GM12891 (cell line): ENCODE data around the gene PIK3R1.

Source experiments
- POLR2A ChIP-seq: IDR thresholded peaks from 2 replicates; pipeline ENCODE4 v1.6.1; 2011; ENCODE audit warnings: low read depth, low read length, control low read depth
- POLR2AphosphoS5 ChIP-seq: IDR thresholded peaks from 2 replicates; pipeline ENCODE4 v1.6.1; 2011; ENCODE audit warnings: low read depth, low read length, control low read depth

GRCh38 chr5:68333649-68334552 lies 118.3 kb downstream of the PIK3R1 start:
- TF ChIP-seq POLR2AphosphoS5 (no peak), POLR2A (no peak)
